H9 (cell line): ENCODE data around the gene GPHN. TPM values are rescaled to one million over a fixed set of nuclear protein-coding genes. Genes with fewer than 3 reads are reported as not detected.

ENCODE experiments used
- DNase-seq: peaks from one replicate; pipeline ENCODE4 v3.0.0-alpha.2; 2017
- H2AFZ ChIP-seq: one replicate; pipeline ENCODE4 v1.6.1; 2013; ENCODE audit warnings: mild to moderate bottlenecking, low read length, control low read depth, moderate library complexity
- H2AK5ac ChIP-seq: 2 replicates; pipeline ENCODE4 v1.6.1; 2013; ENCODE audit warnings: low read length, control low read depth, mixed read lengths; ENCODE audit not compliant: insufficient read length
- H2BK120ac ChIP-seq: one replicate; pipeline ENCODE4 v1.6.1; 2013; ENCODE audit warnings: low read depth, mild to moderate bottlenecking, low read length, control low read depth, inconsistent platforms; ENCODE audit not compliant: poor library complexity, severe bottlenecking
- H2BK12ac ChIP-seq: 2 replicates; pipeline ENCODE4 v1.6.1; 2013; ENCODE audit warnings: low read length, control low read depth, mixed read lengths, low read depth; ENCODE audit not compliant: insufficient read length
- H2BK15ac ChIP-seq: 2 replicates; pipeline ENCODE4 v1.6.1; 2013; ENCODE audit warnings: low read depth, low read length, control low read depth
- H2BK20ac ChIP-seq: one replicate; pipeline ENCODE4 v1.6.1; 2013; ENCODE audit warnings: low read depth, mild to moderate bottlenecking, low read length, control low read depth, inconsistent platforms; ENCODE audit not compliant: poor library complexity, severe bottlenecking
- H2BK5ac ChIP-seq: 2 replicates; pipeline ENCODE4 v1.6.1; 2013; ENCODE audit warnings: low read length, control low read depth, mixed read lengths; ENCODE audit not compliant: insufficient read length
- H3K14ac ChIP-seq: 2 replicates; pipeline ENCODE4 v1.6.1; 2013; ENCODE audit warnings: low read length, control low read depth; ENCODE audit not compliant: insufficient read depth
- H3K18ac ChIP-seq: 2 replicates; pipeline ENCODE4 v1.6.1; 2013; ENCODE audit warnings: low read depth, mild to moderate bottlenecking, mixed read lengths, low read length, control low read depth; ENCODE audit not compliant: insufficient read length
- H3K23ac ChIP-seq: 2 replicates; pipeline ENCODE4 v1.6.1; 2013; ENCODE audit warnings: low read length, control low read depth, mixed read lengths, low read depth; ENCODE audit not compliant: insufficient read length
- H3K23me2 ChIP-seq: 2 replicates; pipeline ENCODE4 v1.6.1; 2013; ENCODE audit warnings: low read depth, mild to moderate bottlenecking, mixed read lengths, low read length, control low read depth; ENCODE audit not compliant: insufficient read length, poor library complexity, severe bottlenecking
- H3K27ac ChIP-seq: 2 replicates; pipeline ENCODE4 v1.5.1; 2013; ENCODE audit warnings: low read length, control low read depth, mixed read lengths, low read depth; ENCODE audit not compliant: insufficient read length
- H3K27me3 ChIP-seq: 2 replicates; pipeline ENCODE4 v1.6.1; 2013; ENCODE audit warnings: low read length, control low read depth, inconsistent platforms; ENCODE audit not compliant: insufficient read depth
- H3K4ac ChIP-seq: 2 replicates; pipeline ENCODE4 v1.6.1; 2013; ENCODE audit warnings: low read depth, mild to moderate bottlenecking, control low read depth, inconsistent platforms, low read length, moderate library complexity
- H3K4me1 ChIP-seq: 2 replicates; pipeline ENCODE4 v1.6.1; 2013; ENCODE audit warnings: low read length, control low read depth, inconsistent platforms; ENCODE audit not compliant: insufficient read depth
- H3K4me2 ChIP-seq: 2 replicates; pipeline ENCODE4 v1.6.1; 2013; ENCODE audit warnings: low read length, control low read depth, mixed read lengths; ENCODE audit not compliant: insufficient read length, insufficient read depth
- H3K56ac ChIP-seq: 2 replicates; pipeline ENCODE4 v1.6.1; 2013; ENCODE audit warnings: low read depth, mild to moderate bottlenecking, mixed read lengths, low read length, control low read depth; ENCODE audit not compliant: insufficient read length
- H3K79me1 ChIP-seq: 2 replicates; pipeline ENCODE4 v1.6.1; 2013; ENCODE audit warnings: low read depth, mild to moderate bottlenecking, moderate library complexity, low read length, control low read depth, inconsistent platforms; ENCODE audit not compliant: insufficient read depth, poor library complexity, severe bottlenecking
- H3K79me2 ChIP-seq: 2 replicates; pipeline ENCODE4 v1.6.1; 2013; ENCODE audit warnings: low read length, control low read depth, inconsistent platforms; ENCODE audit not compliant: insufficient read depth
- H3K9ac ChIP-seq: 2 replicates; pipeline ENCODE4 v1.6.1; 2013; ENCODE audit warnings: low read length, control low read depth, mixed read lengths; ENCODE audit not compliant: insufficient read length; ENCODE audit errors: extremely low read depth
- H3K9me3 ChIP-seq: one replicate; pipeline ENCODE4 v1.6.1; 2013; ENCODE audit warnings: low read depth, low read length, inconsistent platforms; ENCODE audit not compliant: control insufficient read depth
- H3T11ph ChIP-seq: one replicate; pipeline ENCODE4 v1.6.1; 2013; ENCODE audit warnings: mild to moderate bottlenecking, low read length, control low read depth, inconsistent platforms
- H4K20me1 ChIP-seq: one replicate; pipeline ENCODE4 v1.6.1; 2013; ENCODE audit not compliant: control insufficient read depth, insufficient read length, insufficient read depth
- H4K5ac ChIP-seq: 2 replicates; pipeline ENCODE4 v1.6.1; 2013; ENCODE audit warnings: low read depth, mild to moderate bottlenecking, mixed read lengths, low read length, control low read depth; ENCODE audit not compliant: insufficient read length
- H4K8ac ChIP-seq: replicated peaks from 2 replicates; pipeline ENCODE4 v1.6.1; 2013; ENCODE audit warnings: low read length, control low read depth, mixed read lengths, low read depth; ENCODE audit not compliant: insufficient read length
- H4K91ac ChIP-seq: 2 replicates; pipeline ENCODE4 v1.6.1; 2013; ENCODE audit warnings: low read depth, mild to moderate bottlenecking, moderate library complexity, mixed read lengths, low read length, control low read depth; ENCODE audit not compliant: insufficient read length
- H3K27ac Mint-ChIP-seq, 3 experiments: 2 replicates in 2 of 3; 3 replicates in 1 of 3; pipeline ENCODE4 v1.8.0; 2020 to 2021; ENCODE audit warnings: mixed read lengths in 3 of 3, mild to moderate bottlenecking in 1 of 3, moderate library complexity in 1 of 3
- H3K27me3 Mint-ChIP-seq: 2 replicates; pipeline ENCODE4 v1.8.0; 2021; ENCODE audit warnings: low read depth, mild to moderate bottlenecking, moderate library complexity, mixed read lengths
- H3K36me3 Mint-ChIP-seq, 3 experiments: 2 replicates in 2 of 3; 3 replicates in 1 of 3; pipeline ENCODE4 v1.8.0; 2020 to 2021; ENCODE audit warnings: low read depth in 3 of 3, mixed read lengths in 3 of 3; ENCODE audit not compliant: insufficient read depth in 1 of 3
- H3K4me1 Mint-ChIP-seq, 2 experiments: 2 replicates each; pipeline ENCODE4 v1.8.0; 2020; ENCODE audit warnings: mixed read lengths in 2 of 2
- H3K4me3 Mint-ChIP-seq, 2 experiments: 2 replicates in 1 of 2; 3 replicates in 1 of 2; pipeline ENCODE4 v1.8.0; 2020 to 2021; ENCODE audit warnings: mild to moderate bottlenecking in 2 of 2, mixed read lengths in 2 of 2, moderate library complexity in 1 of 2
- H3K9me3 Mint-ChIP-seq, 2 experiments: 2 replicates in 1 of 2; 3 replicates in 1 of 2; pipeline ENCODE4 v1.8.0; 2020; ENCODE audit warnings: mild to moderate bottlenecking in 2 of 2, mixed read lengths in 2 of 2, moderate library complexity in 1 of 2
- WGBS: extraction: QIAGEN DNeasy Blood & Tissue Kit; methylation state at CpG from one replicate; pipeline ENCODE4 v1.1.7; 2013; ENCODE audit warnings: missing lambda C conversion rate, low lambda C conversion rate, mixed read lengths; ENCODE audit not compliant: insufficient read length; ENCODE audit errors: extremely low coverage; 5-methylcytosine and 5-hydroxymethylcytosine counted together
- total RNA-seq: library from RNA; stranded (reverse); gene quantifications from 2 replicates; pipeline ENCODE4 v1.2.1, GENCODE V29; 2021
- TF ChIP-seq, protein P1 (sequence below): fragments of 200-600 bp; sonication (generic); conservative IDR thresholded peaks from 3 replicates; pipeline ENCODE4 v1.8.0; 2021; ENCODE audit warnings: antibody characterized with exemption, mild to moderate bottlenecking

GPHN gene
- total RNA-seq, 1 experiment from 2014 or later = 16.1 TPM

DNA sequence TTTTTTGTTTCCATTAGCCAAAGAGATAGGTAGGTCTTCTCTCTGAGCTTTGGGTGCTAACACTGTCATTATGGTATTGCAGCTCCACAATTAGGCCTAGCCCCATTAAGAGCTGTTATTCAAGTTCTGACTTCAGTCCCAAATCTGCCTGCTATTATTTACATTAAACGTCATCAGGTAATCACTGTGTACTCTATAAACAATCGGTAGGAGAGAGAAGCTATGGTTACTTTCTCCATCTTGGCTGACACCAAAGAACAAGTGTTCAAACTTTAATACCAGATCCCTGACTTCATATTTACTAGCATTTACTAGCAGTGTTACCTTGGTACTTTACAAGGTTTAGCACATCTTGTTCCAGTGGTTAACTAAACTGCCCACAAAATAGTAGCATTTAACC lies 376.2 kb downstream of the GPHN start:
- H2BK120ac ChIP-seq = no peak overlapping the region
- peaks cover 0 to 5% (median 3%) of the 10 kb centered on the region in 3 experiments; a peak in 1 of 7 replicates for H3K36me3 Mint-ChIP-seq
- H3K4me1 Mint-ChIP-seq = no peaks in the 10 kb centered on the region
- TF ChIP-seq, protein P1, sequence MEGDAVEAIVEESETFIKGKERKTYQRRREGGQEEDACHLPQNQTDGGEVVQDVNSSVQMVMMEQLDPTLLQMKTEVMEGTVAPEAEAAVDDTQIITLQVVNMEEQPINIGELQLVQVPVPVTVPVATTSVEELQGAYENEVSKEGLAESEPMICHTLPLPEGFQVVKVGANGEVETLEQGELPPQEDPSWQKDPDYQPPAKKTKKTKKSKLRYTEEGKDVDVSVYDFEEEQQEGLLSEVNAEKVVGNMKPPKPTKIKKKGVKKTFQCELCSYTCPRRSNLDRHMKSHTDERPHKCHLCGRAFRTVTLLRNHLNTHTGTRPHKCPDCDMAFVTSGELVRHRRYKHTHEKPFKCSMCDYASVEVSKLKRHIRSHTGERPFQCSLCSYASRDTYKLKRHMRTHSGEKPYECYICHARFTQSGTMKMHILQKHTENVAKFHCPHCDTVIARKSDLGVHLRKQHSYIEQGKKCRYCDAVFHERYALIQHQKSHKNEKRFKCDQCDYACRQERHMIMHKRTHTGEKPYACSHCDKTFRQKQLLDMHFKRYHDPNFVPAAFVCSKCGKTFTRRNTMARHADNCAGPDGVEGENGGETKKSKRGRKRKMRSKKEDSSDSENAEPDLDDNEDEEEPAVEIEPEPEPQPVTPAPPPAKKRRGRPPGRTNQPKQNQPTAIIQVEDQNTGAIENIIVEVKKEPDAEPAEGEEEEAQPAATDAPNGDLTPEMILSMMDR = no peak
- no peak overlapping the region for H2AK5ac ChIP-seq
- no peak overlapping the region for H2BK20ac ChIP-seq
- no peak overlapping the region for H3K27ac ChIP-seq
- no peak for DNase-seq
- no peak overlapping the region for H3K14ac ChIP-seq
- no peak overlapping the region for H3K18ac ChIP-seq
- H4K8ac ChIP-seq = no peak overlapping the region
- H4K20me1 ChIP-seq = no peaks in the 10 kb centered on the region
- H4K5ac ChIP-seq = no peak overlapping the region
- no peak overlapping the region for H2BK15ac ChIP-seq
- peaks cover 3 to 12% of the 10 kb centered on the region in 2 experiments; a peak in 4 of 5 replicates for H3K9me3 Mint-ChIP-seq
- H3K23me2 ChIP-seq = no peaks in the 10 kb centered on the region
- H3K9me3 ChIP-seq = no peaks in the 10 kb centered on the region
- H3K79me2 ChIP-seq = no peaks in the 10 kb centered on the region
- H3K23ac ChIP-seq = no peak overlapping the region
- no peak overlapping the region for H3K4me2 ChIP-seq
- no peak overlapping the region for H3K9ac ChIP-seq
- no peak overlapping the region for H4K91ac ChIP-seq
- no peak overlapping the region for H3T11ph ChIP-seq
- no peaks in the 10 kb centered on the region for H3K79me1 ChIP-seq
- no peaks in the 10 kb centered on the region for H3K27me3 ChIP-seq
- no peaks in the 10 kb centered on the region for H3K27me3 Mint-ChIP-seq
- H2AFZ ChIP-seq = no peak overlapping the region
- H2BK5ac ChIP-seq = no peak overlapping the region
- no peak overlapping the region for H2BK12ac ChIP-seq
- H3K4me1 ChIP-seq = no peaks in the 10 kb centered on the region
- WGBS = no CpG with 5 or more reads among the region's 2 CpGs
- no peak overlapping the region for H3K56ac ChIP-seq
- H3K4ac ChIP-seq = no peak overlapping the region
- no peak overlapping the region for H3K27ac Mint-ChIP-seq
- H3K4me3 Mint-ChIP-seq = no peak overlapping the region
